Left lung (tissue), 10 donors: ENCODE measurements around the gene SIGLEC15. TPM values are rescaled to one million over a fixed set of nuclear protein-coding genes. Genes with fewer than 3 reads are reported as not detected.
A peak's percentile ranks its signal among the peaks of the same experiment; 100 is the strongest.
"Not testable (repeated sequence)": the region's sequence is repeated elsewhere in the genome, so short reads cannot be mapped to it uniquely, and the experiment has no call there.

Experiments
- ATAC-seq: fragments of 200-7000 bp; cut with Tn5 transposase; one replicate; pipeline ENCODE4 v1.9.1; 2020; ENCODE audit warnings: moderate library complexity
- DNase-seq, 4 donors: peaks; one replicate each; pipeline ENCODE4 v3.0.0-alpha.2; 2013 to 2020
- H3K27ac ChIP-seq, 2 donors: fragments of 200-600 bp; sonication (generic) in 1 of 2; one replicate each; pipeline versions ENCODE4 v1.5.0 to v1.8.0; 2020 to 2021
- H3K27me3 ChIP-seq, 2 donors: fragments of 200-600 bp; sonication (generic) in 1 of 2; one replicate each; pipeline versions ENCODE4 v1.5.0 to v1.8.0; 2020 to 2021
- H3K36me3 ChIP-seq, 2 donors: fragments of 200-600 bp; sonication (generic) in 1 of 2; one replicate each; pipeline versions ENCODE4 v1.5.0 to v1.8.0; 2020 to 2021
- H3K4me1 ChIP-seq, 2 donors: fragments of 200-600 bp; one replicate each; pipeline ENCODE4 v1.8.0; 2021
- H3K4me3 ChIP-seq, 2 donors: fragments of 200-600 bp; sonication (generic) in 1 of 2; one replicate each; pipeline versions ENCODE4 v1.5.0 to v1.8.0; 2020 to 2021; ENCODE audit warnings: mild to moderate bottlenecking in 1 of 2
- H3K9me3 ChIP-seq, 2 donors: fragments of 200-600 bp; sonication (generic) in 1 of 2; one replicate each; pipeline versions ENCODE4 v1.5.0 to v1.8.0; 2020 to 2021
- intact Hi-C, 2 donors: fragments of 100-400 bp; cut with DNase I; formaldehyde crosslinking; loops; one replicate each; pipeline versions ENCODE4 v1.11.2 to v1.14.2; 2022
- polyA plus RNA-seq, 6 donors: library from polyadenylated mRNA; unstranded; fragments of 120-200 nt; gene quantifications; one replicate each; pipeline ENCODE4 v1.2.1, GENCODE V29; 2013; ENCODE audit not compliant: insufficient read length in 6 of 6
- total RNA-seq, 2 donors: library from RNA; stranded (reverse); fragmentation: NEBNext Ultra II Directional; extraction: Animal tissue kit (Norgen Biotek cat#: 25700); gene quantifications; one replicate each; pipeline ENCODE4 v1.2.1, GENCODE V29; 2021
- TF ChIP-seq, protein P1 (sequence below), 2 donors: fragments of 200-600 bp; sonication (generic) in 1 of 2; IDR thresholded peaks; one replicate each; pipeline versions ENCODE4 v1.5.0 to v1.8.0; 2021; ENCODE audit warnings: antibody characterized with exemption in 2 of 2
- donor health status: DM: no; HTN: yes; CAD: no.
- donor health status: DM: no; HTN: no; CAD: no.

SIGLEC15 gene
- total and polyA plus RNA-seq, 8 donors, result 0.19 to 0.47 (median 0.33) TPM

DNA sequence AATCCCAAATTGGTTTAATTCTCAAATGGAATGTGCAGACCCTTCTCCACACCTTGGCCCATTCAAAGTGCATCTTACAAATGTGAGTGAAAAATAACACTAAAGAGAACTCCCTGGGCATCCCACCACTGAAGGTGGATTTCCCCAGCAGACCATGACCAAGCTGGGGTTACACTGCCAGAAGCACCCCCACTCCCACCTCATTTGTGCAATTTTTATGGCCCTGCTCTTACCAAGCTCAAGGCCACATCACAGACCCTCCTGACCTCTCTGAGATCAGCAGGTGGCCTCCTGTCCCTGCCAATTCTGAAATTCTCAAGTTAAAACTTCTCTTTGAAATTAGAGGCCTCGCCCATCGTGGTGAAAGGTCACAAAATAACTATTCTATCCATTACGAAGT lies 21.6 kb downstream of the SIGLEC15 start:
- Histone ChIP-seq H3K36me3 (peaks cover 0 to 32% of the 10 kb centered on the region in 2 donors), H3K4me1 (no peaks in the 10 kb centered on the region), H3K27ac (no peak overlapping the region), H3K9me3 (no peaks in the 10 kb centered on the region), H3K27me3 (no peaks in the 10 kb centered on the region), H3K4me3 (no peak overlapping the region)
- intact Hi-C loops, result no loop called here
- DNase-seq, result no peak
- no peak for ATAC-seq
- TF ChIP-seq, protein P1, sequence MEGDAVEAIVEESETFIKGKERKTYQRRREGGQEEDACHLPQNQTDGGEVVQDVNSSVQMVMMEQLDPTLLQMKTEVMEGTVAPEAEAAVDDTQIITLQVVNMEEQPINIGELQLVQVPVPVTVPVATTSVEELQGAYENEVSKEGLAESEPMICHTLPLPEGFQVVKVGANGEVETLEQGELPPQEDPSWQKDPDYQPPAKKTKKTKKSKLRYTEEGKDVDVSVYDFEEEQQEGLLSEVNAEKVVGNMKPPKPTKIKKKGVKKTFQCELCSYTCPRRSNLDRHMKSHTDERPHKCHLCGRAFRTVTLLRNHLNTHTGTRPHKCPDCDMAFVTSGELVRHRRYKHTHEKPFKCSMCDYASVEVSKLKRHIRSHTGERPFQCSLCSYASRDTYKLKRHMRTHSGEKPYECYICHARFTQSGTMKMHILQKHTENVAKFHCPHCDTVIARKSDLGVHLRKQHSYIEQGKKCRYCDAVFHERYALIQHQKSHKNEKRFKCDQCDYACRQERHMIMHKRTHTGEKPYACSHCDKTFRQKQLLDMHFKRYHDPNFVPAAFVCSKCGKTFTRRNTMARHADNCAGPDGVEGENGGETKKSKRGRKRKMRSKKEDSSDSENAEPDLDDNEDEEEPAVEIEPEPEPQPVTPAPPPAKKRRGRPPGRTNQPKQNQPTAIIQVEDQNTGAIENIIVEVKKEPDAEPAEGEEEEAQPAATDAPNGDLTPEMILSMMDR (IDR thresholded peaks at IDR 0.05), result no peak

DNA sequence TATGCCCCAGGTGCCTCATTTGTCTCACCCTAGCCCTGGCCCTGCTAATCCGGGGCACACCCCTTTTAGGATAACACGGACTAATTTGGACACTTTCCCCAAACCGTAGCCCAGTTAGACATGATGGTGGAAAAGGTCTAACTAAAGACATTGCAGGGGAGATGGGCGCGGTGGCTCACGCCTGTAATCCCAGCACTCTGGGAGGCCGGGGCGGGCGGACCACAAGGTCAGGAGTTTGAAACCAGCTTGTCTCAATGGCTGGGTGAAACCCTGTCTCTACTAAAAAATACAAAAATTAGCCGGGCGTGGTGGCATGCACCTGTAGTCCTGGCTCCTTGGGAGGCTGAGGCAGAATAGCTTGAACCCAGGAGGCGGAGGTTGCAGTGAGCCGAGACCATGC lies 23.2 kb downstream of the SIGLEC15 start:
- DNase-seq, H3K4me3 ChIP-seq, H3K27me3 ChIP-seq, H3K9me3 ChIP-seq, H3K27ac ChIP-seq, intact Hi-C loops, H3K4me1 ChIP-seq, ATAC-seq: not testable (repeated sequence)
- peaks cover 0 to 47% of the 10 kb centered on the region in 2 donors for H3K36me3 ChIP-seq

DNA sequence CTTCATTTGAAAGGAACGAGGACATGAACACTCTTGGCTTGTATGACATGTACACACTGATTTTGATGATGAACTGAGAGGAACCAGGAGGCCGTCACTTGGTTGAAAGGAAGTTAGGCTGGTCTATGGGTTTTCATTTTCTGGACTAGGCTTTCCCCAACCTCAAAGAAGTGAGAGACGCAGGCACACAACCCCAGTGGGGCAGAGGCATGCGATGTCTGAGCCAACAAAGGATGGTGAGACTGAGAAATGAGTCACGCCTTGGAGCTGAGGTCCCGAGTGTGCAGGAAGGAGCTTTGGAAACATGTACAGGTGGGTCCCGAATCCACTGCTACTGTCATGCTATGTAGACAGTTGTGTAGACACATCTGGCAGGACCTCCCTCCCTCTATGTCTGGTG lies 24.1 kb downstream of the SIGLEC15 start:
- Histone ChIP-seq H3K9me3 (no peaks in the 10 kb centered on the region), H3K4me3 (no peak overlapping the region), H3K4me1 (no peaks in the 10 kb centered on the region), H3K36me3 (peaks cover 0 to 56% of the 10 kb centered on the region in 2 donors), H3K27me3 (no peaks in the 10 kb centered on the region), H3K27ac (no peak overlapping the region)
- ATAC-seq, result no peak
- intact Hi-C loops, result no loop called here
- TF ChIP-seq, protein P1 (IDR thresholded peaks at IDR 0.05), result no peak
- DNase-seq, result no peak

DNA sequence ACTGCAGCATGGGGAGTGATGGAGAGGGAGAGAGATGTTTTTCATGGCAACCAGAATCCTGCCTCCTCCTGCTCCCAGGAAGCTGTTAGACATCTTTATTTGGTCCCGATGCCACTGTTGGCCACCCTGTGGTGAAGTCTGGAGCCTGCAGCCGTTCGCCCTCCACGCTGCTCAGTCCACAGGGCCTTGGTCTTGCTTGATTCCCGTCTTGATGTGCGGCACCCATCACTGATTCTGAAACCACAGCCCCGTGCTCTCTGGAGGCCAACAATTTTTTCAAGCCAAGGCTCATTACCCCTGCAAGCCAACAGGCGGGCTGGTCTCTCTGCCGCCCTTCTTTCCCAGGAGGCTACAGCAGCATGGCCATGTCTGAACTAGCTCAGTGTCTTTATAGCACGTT lies 24.5 kb downstream of the SIGLEC15 start:
- TF ChIP-seq, protein P1 (IDR thresholded peaks at IDR 0.05), result peak in 1 of 2 donors; percentile 19
- Histone ChIP-seq H3K27me3 (no peaks in the 10 kb centered on the region), H3K4me3 (no peak overlapping the region), H3K4me1 (no peaks in the 10 kb centered on the region), H3K9me3 (no peaks in the 10 kb centered on the region), H3K36me3 (peaks cover 0 to 61% of the 10 kb centered on the region in 2 donors), H3K27ac (no peak overlapping the region)
- intact Hi-C loops, result no loop called here
- ATAC-seq (peak; percentile 18), DNase-seq (no peak)

DNA sequence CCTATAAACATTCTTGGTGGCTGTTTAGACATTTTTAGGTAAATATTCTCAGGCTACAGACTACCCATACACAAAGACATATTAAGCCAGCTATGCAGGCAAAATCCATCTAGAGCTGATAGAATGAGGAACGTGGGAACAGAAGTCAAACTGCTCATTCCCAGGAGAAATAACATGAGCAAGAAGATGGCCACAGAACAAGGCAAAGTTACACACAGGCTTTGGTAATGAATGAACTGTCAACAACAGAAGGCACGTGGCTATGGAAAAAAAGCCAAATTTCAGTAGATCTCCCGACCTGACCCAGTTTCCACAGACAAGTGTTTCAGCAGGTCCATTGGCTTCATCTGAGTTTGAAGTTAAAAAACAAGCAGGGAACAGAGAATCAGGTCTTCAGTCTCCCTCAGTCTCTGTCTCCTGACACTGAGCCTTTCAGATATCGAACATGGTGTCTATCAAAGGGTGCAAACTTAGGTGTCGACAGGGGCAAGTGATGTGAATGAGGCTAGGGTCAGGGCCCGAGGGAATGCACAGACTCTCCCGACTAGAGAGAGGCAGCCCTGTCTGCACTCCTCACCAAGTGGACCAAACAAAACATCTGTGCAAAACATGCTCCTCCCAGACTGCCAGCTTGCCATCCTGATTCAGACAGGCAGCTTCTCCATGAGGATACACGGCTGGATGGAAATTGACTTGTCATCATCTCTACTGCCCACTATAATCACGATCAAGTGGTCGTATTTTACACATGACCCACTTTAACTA lies 25.9 kb downstream of the SIGLEC15 start:
- TF ChIP-seq, protein P1 (IDR thresholded peaks at IDR 0.05), result no peak
- no peak overlapping the region for H3K27ac ChIP-seq
- DNase-seq (no peak), ATAC-seq (no peak)
- no peaks in the 10 kb centered on the region for H3K27me3 ChIP-seq
- H3K4me3 ChIP-seq, result no peak overlapping the region
- no peaks in the 10 kb centered on the region for H3K9me3 ChIP-seq
- no peaks in the 10 kb centered on the region for H3K4me1 ChIP-seq
- intact Hi-C loops, result no loop called here
- peaks cover 0 to 74% of the 10 kb centered on the region in 2 donors for H3K36me3 ChIP-seq

DNA sequence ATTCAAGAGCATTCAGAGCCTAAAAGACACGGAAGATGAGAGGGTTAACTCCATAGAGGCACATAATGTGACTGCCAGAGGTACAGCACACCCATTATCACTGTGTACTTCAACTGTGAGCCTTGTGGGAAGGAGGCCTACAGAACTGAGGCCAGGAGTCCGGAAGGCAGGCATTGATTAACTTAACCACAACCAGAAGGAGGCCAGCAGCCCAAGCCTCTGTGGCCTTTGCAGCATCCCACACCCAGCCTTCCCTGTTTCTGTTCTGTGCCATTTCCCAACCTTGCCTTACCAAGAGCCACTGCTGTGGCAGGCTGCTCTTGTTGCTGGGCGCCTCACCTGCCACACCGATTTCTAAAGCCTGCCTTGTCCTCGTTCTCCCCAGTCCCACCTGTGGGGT lies 27.2 kb downstream of the SIGLEC15 start:
- DNase-seq (no peak), ATAC-seq (no peak)
- H3K4me1 ChIP-seq, result peaks cover 0 to 4% of the 10 kb centered on the region in 2 donors
- intact Hi-C loops, result no loop called here
- H3K4me3 ChIP-seq, result no peak overlapping the region
- peaks cover 0 to 87% of the 10 kb centered on the region in 2 donors for H3K36me3 ChIP-seq
- H3K9me3 ChIP-seq, result no peaks in the 10 kb centered on the region
- TF ChIP-seq, protein P1 (IDR thresholded peaks at IDR 0.05), result no peak
- H3K27ac ChIP-seq, result no peak overlapping the region
- H3K27me3 ChIP-seq, result no peaks in the 10 kb centered on the region
